RWPE2 (cell line): ENCODE data around the gene PLPP2.

Experiments
- ATAC-seq: fragments of 200-7000 bp; cut with Tn5 transposase; 3 replicates; pipeline ENCODE4 v1.9.1; 2021; ENCODE audit warnings: low read depth
- DNase-seq: peaks from one replicate; pipeline ENCODE4 v3.0.0-alpha.2; 2020; ENCODE audit warnings: low spot score
- H3K27ac ChIP-seq: fragments of 450-650 bp; 2 replicates; pipeline ENCODE4 v1.5.1; 2017; ENCODE audit warnings: mild to moderate bottlenecking; ENCODE audit not compliant: poor library complexity, severe bottlenecking
- H3K27me3 ChIP-seq: fragments of 250-450 bp; sonication (Bioruptor Pico); 2 replicates; pipeline ENCODE4 v1.5.1; 2021; ENCODE audit warnings: mild to moderate bottlenecking, moderate library complexity; ENCODE audit not compliant: insufficient read depth, poor library complexity, severe bottlenecking
- H3K36me3 ChIP-seq: fragments of 250-450 bp; sonication (Bioruptor Pico); 2 replicates; pipeline ENCODE4 v1.5.1; 2020; ENCODE audit warnings: low read depth, mild to moderate bottlenecking, moderate library complexity
- H3K4me1 ChIP-seq: fragments of 250-450 bp; sonication (Bioruptor Pico); 2 replicates; pipeline ENCODE4 v1.5.1; 2021; ENCODE audit warnings: mild to moderate bottlenecking, moderate library complexity; ENCODE audit not compliant: insufficient read depth, poor library complexity, severe bottlenecking
- H3K4me3 ChIP-seq: fragments of 250-450 bp; sonication (Bioruptor Pico); 2 replicates; pipeline ENCODE4 v1.5.1; 2021; ENCODE audit warnings: mild to moderate bottlenecking, moderate library complexity; ENCODE audit not compliant: severe bottlenecking
- H3K9me3 ChIP-seq: fragments of 250-450 bp; sonication (Bioruptor Pico); 2 replicates; pipeline ENCODE4 v1.5.1; 2021; ENCODE audit warnings: mild to moderate bottlenecking, moderate library complexity; ENCODE audit not compliant: severe bottlenecking
- CTCF ChIP-seq: fragments of 450-650 bp; IDR thresholded peaks from one replicate; pipeline ENCODE4 v1.5.1; 2017; ENCODE audit warnings: mild to moderate bottlenecking, moderate library complexity; ENCODE audit not compliant: poor library complexity, severe bottlenecking

PLPP2 gene

GRCh38 chr19:313169-313987 lies 22.2 kb upstream of the PLPP2 start:
- ATAC-seq (no peak), DNase-seq (no peak)
- Histone ChIP-seq H3K9me3 (no peaks in the 10 kb centered on the region), H3K4me1 (no peaks in the 10 kb centered on the region), H3K27me3 (no peaks in the 10 kb centered on the region), H3K27ac (no peak overlapping the region), H3K4me3 (no peak overlapping the region), H3K36me3 (peaks cover 36% of the 10 kb centered on the region)
- no peak for TF ChIP-seq CTCF

- Histone ChIP-seq H3K9me3 (no peaks in the 10 kb centered on the region), H3K27ac (no peak overlapping the region), H3K27me3 (no peaks in the 10 kb centered on the region), H3K4me3 (no peak overlapping the region), H3K36me3 (peaks cover 30% of the 10 kb centered on the region), H3K4me1 (no peaks in the 10 kb centered on the region)
- DNase-seq (no peak), ATAC-seq (no peak)
- no peak for TF ChIP-seq CTCF
Measured at GRCh38 chr19:311813-312261, 20.6 kb upstream of the PLPP2 start.

- Histone ChIP-seq H3K27me3 (no peaks in the 10 kb centered on the region), H3K4me3 (no peak overlapping the region), H3K36me3 (peaks cover 27% of the 10 kb centered on the region), H3K27ac (no peak overlapping the region), H3K9me3 (no peaks in the 10 kb centered on the region), H3K4me1 (no peaks in the 10 kb centered on the region)
- DNase-seq (no peak), ATAC-seq (no peak)
- TF ChIP-seq CTCF: no peak
Measured at GRCh38 chr19:310781-311496, 19.7 kb upstream of the PLPP2 start.

GRCh38 chr19:310141-310651 lies 19.0 kb upstream of the PLPP2 start:
- H3K36me3 ChIP-seq: peaks cover 20% of the 10 kb centered on the region
- ATAC-seq (no peak), DNase-seq (no peak)
- H3K4me1 ChIP-seq: no peaks in the 10 kb centered on the region
- H3K9me3 ChIP-seq: no peaks in the 10 kb centered on the region
- H3K27me3 ChIP-seq: no peaks in the 10 kb centered on the region
- H3K27ac ChIP-seq: no peak overlapping the region
- TF ChIP-seq CTCF: no peak
- H3K4me3 ChIP-seq: no peak overlapping the region
